ENCODE measurements around the gene ANKRD6.

ANKRD6 gene

DNA sequence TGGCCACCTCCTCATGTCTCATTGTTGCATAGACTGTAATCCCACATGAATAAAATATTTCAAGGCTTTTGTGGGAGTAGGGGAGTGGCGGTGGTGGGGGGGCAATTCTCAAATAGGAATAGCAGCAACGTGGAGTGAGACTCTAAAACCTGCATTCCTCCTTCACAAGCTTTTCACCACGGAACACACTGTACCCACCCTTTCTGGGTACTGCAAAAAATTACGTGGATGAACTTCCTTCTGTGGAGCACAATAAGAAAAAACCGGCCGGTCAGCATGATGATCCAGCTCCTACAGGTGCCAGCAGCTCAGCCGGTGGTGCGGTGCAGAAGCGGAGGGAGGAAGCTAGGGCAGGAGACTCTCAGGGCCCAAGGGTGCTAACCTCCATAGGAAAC is 19.9 kb upstream of the ANKRD6 start:
- H3K27me3 ChIP-seq, result no peaks in the 10 kb centered on the region
- peak overlapping the region; percentile 78 to 85 for H3K27ac ChIP-seq
- H3K9me3 ChIP-seq, result no peaks in the 10 kb centered on the region
- peak in 1 of 2 donors; percentile 31 for DNase-seq
- TF ChIP-seq, protein P1, sequence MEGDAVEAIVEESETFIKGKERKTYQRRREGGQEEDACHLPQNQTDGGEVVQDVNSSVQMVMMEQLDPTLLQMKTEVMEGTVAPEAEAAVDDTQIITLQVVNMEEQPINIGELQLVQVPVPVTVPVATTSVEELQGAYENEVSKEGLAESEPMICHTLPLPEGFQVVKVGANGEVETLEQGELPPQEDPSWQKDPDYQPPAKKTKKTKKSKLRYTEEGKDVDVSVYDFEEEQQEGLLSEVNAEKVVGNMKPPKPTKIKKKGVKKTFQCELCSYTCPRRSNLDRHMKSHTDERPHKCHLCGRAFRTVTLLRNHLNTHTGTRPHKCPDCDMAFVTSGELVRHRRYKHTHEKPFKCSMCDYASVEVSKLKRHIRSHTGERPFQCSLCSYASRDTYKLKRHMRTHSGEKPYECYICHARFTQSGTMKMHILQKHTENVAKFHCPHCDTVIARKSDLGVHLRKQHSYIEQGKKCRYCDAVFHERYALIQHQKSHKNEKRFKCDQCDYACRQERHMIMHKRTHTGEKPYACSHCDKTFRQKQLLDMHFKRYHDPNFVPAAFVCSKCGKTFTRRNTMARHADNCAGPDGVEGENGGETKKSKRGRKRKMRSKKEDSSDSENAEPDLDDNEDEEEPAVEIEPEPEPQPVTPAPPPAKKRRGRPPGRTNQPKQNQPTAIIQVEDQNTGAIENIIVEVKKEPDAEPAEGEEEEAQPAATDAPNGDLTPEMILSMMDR (IDR thresholded peaks at IDR 0.05), result no peak
- peaks cover 0 to 24% (median 7%) of the 10 kb centered on the region in 4 donors for H3K4me1 ChIP-seq
- H3K4me3 ChIP-seq, result peak overlapping the region; percentile 67 to 95
- intact Hi-C loops (cut with DNase I; ENCODE audit: low total_unique reads), result loop anchor here (10.0 kb wide), 1 partner anchor 48 kb away; no protein-coding TSS in a partner anchor
- H3K36me3 ChIP-seq, result no peaks in the 10 kb centered on the region

- H3K27ac ChIP-seq, result no peak overlapping the region
- TF ChIP-seq, protein P1 (IDR thresholded peaks at IDR 0.05), result no peak
- H3K9me3 ChIP-seq, result no peaks in the 10 kb centered on the region
- H3K4me3 ChIP-seq, result no peak overlapping the region
- intact Hi-C loops (cut with DNase I; ENCODE audit: low total_unique reads), result loop anchor here (10.0 kb wide), 1 partner anchor 49 kb away; no protein-coding TSS in a partner anchor
- H3K36me3 ChIP-seq, result no peaks in the 10 kb centered on the region
- H3K27me3 ChIP-seq, result no peaks in the 10 kb centered on the region
- DNase-seq, result no peak
- peaks cover 0 to 22% (median 7%) of the 10 kb centered on the region in 4 donors for H3K4me1 ChIP-seq
Measured at GRCh38 chr6:89414215-89414614, 18.7 kb upstream of the ANKRD6 start.

GRCh38 chr6:89415185-89415584 is 17.8 kb upstream of the ANKRD6 start:
- Histone ChIP-seq H3K27me3 (no peaks in the 10 kb centered on the region), H3K4me3 (no peak overlapping the region), H3K27ac (no peak overlapping the region), H3K36me3 (no peaks in the 10 kb centered on the region), H3K9me3 (no peaks in the 10 kb centered on the region), H3K4me1 (peaks cover 0 to 16% (median 5%) of the 10 kb centered on the region in 4 donors)
- intact Hi-C loops (cut with DNase I; ENCODE audit: low total_unique reads), result loop anchor here (10.0 kb wide), 1 partner anchor 50 kb away; no protein-coding TSS in a partner anchor
- TF ChIP-seq, protein P1 (IDR thresholded peaks at IDR 0.05), result no peak
- DNase-seq, result no peak

- TF ChIP-seq, protein P1 (IDR thresholded peaks at IDR 0.05), result no peak
- peaks cover 0 to 11% (median 5%) of the 10 kb centered on the region in 4 donors for H3K4me1 ChIP-seq
- H3K9me3 ChIP-seq, result no peaks in the 10 kb centered on the region
- intact Hi-C loops (cut with DNase I; ENCODE audit: low total_unique reads), result loop anchor here (10.0 kb wide), 1 partner anchor 52 kb away; no protein-coding TSS in a partner anchor
- no peak for DNase-seq
- H3K27me3 ChIP-seq, result no peaks in the 10 kb centered on the region
- no peak overlapping the region for H3K4me3 ChIP-seq
- no peaks in the 10 kb centered on the region for H3K36me3 ChIP-seq
- H3K27ac ChIP-seq, result no peak overlapping the region
Measured at GRCh38 chr6:89416796-89417195, 16.2 kb upstream of the ANKRD6 start.

GRCh38 chr6:89430201-89430962 is 2.6 kb upstream of the ANKRD6 start:
- intact Hi-C loops (cut with DNase I; ENCODE audit: low total_unique reads), result no loop called here
- Histone ChIP-seq H3K36me3 (no peaks in the 10 kb centered on the region), H3K9me3 (no peaks in the 10 kb centered on the region), H3K27me3 (no peaks in the 10 kb centered on the region), H3K4me1 (peaks cover 0 to 20% (median 6%) of the 10 kb centered on the region in 4 donors), H3K4me3 (no peak overlapping the region), H3K27ac (no peak overlapping the region)
- DNase-seq, result no peak
- TF ChIP-seq, protein P1 (IDR thresholded peaks at IDR 0.05), result no peak
